AG09309 (cell line): ENCODE results near the gene CLCN3.

Experiments
- DNase-seq: peaks from one replicate; pipeline ENCODE4 v3.0.0-alpha.2; 2010; ENCODE audit warnings: low read depth
- H3K4me3 ChIP-seq: 2 replicates; pipeline ENCODE4 v1.5.1; 2011; ENCODE audit warnings: mild to moderate bottlenecking, low read depth, low read length, moderate library complexity; ENCODE audit not compliant: control insufficient read depth
- CTCF ChIP-seq: IDR thresholded peaks from 2 replicates; pipeline ENCODE4 v1.5.1; 2011; ENCODE audit warnings: mild to moderate bottlenecking, low read depth, low read length, inconsistent platforms; ENCODE audit not compliant: insufficient read depth, control insufficient read depth; ENCODE audit errors: missing control alignments

The CLCN3 gene

GRCh38 chr4:169690787-169691186 lies 70.4 kb downstream of the CLCN3 start:
- TF ChIP-seq CTCF: no peak
- no peak for DNase-seq
- no peak overlapping the region for H3K4me3 ChIP-seq

GRCh38 chr4:169698331-169698730 lies 78.0 kb downstream of the CLCN3 start:
- TF ChIP-seq CTCF: no peak
- no peak overlapping the region for H3K4me3 ChIP-seq
- DNase-seq: no peak

- no peak overlapping the region for H3K4me3 ChIP-seq
Observed at GRCh38 chr4:169707958-169708643, 87.7 kb downstream of the CLCN3 start.

GRCh38 chr4:169715826-169716225 lies 95.4 kb downstream of the CLCN3 start:
- DNase-seq: no peak
- TF ChIP-seq CTCF: no peak
- H3K4me3 ChIP-seq: no peak overlapping the region

More at GRCh38 chr4:169707958-169708643, 87.7 kb downstream of the CLCN3 start:
- DNase-seq: no peak
- no peak for TF ChIP-seq CTCF

- TF ChIP-seq CTCF: no peak
- DNase-seq: no peak
- H3K4me3 ChIP-seq: no peak overlapping the region
Observed at GRCh38 chr4:169716677-169717076, 96.3 kb downstream of the CLCN3 start.

- TF ChIP-seq CTCF: no peak
- no peak overlapping the region for H3K4me3 ChIP-seq
- DNase-seq: no peak
Observed at GRCh38 chr4:169720529-169720928, 100.2 kb downstream of the CLCN3 start.
